Measurements from ENCODE around the gene CTRL. TPM values are rescaled to one million over a fixed set of nuclear protein-coding genes. Genes with fewer than 3 reads are reported as not detected.
"Not testable (repeated sequence)": the region's sequence is repeated elsewhere in the genome, so short reads cannot be mapped to it uniquely, and the experiment has no call there.

The CTRL gene
- total and polyA plus RNA-seq, 3 donors from 2014 or later: 0.36 to 1.7 (median 0.62) TPM

DNA sequence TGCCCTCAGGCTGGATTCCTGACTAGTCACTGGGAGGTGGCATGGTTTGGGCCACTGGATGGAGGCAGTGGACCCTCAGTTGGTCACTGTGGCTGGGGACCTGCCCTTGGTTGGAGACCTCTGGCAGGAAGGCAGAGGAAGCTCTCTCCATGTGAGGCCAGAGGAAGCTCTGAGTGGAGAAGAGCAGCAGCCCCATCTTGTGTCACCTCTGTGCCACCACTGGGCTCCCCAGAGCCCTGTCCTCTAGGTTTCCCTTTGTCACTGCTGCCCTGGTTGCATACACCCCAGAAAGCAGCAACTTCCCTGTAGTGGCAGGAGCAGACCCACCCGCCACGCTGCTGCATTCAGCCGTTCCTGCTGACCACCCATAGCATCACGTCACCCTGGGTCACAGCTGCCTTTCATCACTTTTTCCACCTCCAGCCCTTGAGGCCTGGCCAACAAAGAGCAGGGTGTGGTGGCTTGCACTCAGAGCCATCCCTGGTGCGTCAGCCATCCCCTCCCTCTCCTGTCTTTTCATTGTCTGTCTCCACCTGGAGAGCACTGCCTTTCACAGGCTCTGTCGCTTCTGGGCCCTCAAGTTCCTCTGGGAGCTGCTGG, 11.9 kb downstream of the CTRL start:
- intact Hi-C loops (cut with DNase I; ENCODE audit: low total_unique reads): loop anchor here (10.0 kb wide), 1 partner anchor 125 kb away; no protein-coding TSS in a partner anchor
- TF ChIP-seq CTCF (IDR thresholded peaks at IDR 0.05) (no peak), POLR2A (IDR thresholded peaks at IDR 0.05) (no peak)
- H3K9me3 ChIP-seq: no peaks in the 10 kb centered on the region
- no peak overlapping the region for H3K27ac ChIP-seq
- H3K36me3 ChIP-seq (ENCODE audit: low read depth, missing control alignments): no peaks in the 10 kb centered on the region
- H3K4me3 ChIP-seq: no peak overlapping the region
- DNase-seq: no peak
- WGBS, 2 donors: 83 to 86% methylated on average over 6 of the region's 6 CpGs
- H3K4me1 ChIP-seq: peaks cover 13% of the 10 kb centered on the region
- no peaks in the 10 kb centered on the region for H3K27me3 ChIP-seq

GRCh38 chr16:67917852-67918236, 13.8 kb downstream of the CTRL start:
- H3K4me1 ChIP-seq: peaks cover 13% of the 10 kb centered on the region
- no peak overlapping the region for H3K4me3 ChIP-seq
- DNase-seq: no peak

DNA sequence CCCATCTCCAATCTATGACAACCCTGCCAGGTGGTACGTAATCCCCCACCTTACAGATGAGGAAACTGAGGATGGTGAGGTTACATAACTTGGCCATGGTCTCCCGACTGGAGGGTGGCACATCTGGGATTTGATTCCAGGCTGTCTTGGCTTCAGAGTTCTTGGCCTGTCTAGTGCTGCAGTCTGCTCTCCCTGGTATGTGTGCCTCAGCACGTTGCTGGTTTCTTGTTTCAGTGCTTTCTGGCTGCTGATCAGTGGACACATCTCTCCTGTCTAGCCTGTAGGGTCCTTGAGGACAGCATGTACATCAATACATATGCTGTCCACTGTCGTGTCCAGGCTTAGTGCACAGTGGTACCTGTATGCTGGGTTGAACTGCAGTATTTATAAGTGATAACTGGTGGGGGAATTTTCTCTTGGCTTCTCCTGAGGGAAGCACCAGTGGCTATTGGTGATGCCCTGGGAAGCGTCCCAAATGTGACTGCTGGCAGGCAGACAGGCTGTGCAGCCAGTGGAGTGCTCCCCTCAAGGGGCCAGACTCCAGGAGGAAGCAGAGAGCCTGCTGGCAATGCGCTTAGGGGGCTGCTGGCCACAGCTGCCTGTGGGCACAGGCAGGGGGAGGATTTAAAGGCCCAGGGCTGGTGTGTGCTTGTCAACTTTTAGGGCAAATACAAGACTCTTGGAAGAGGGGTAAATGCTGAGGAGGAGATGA, 14.4 kb downstream of the CTRL start:
- 50 to 58% methylated on average over 5 to 6 of the region's 6 CpGs for WGBS, 2 donors
- H3K4me3 ChIP-seq: no peak overlapping the region
- intact Hi-C loops (cut with DNase I; ENCODE audit: low total_unique reads): loop anchor here (10.0 kb wide), 1 partner anchor 128 kb away; no protein-coding TSS in a partner anchor

More at GRCh38 chr16:67917852-67918236, 13.8 kb downstream of the CTRL start:
- intact Hi-C loops (cut with DNase I; ENCODE audit: low total_unique reads): loop anchor here (10.0 kb wide), 1 partner anchor 127 kb away; no protein-coding TSS in a partner anchor
- TF ChIP-seq POLR2A (IDR thresholded peaks at IDR 0.05) (no peak), CTCF (IDR thresholded peaks at IDR 0.05) (no peak)
- WGBS, 2 donors: 71 to 84% methylated on average over 4 of the region's 4 CpGs
- Histone ChIP-seq H3K9me3 (no peaks in the 10 kb centered on the region), H3K27ac (no peak overlapping the region), H3K27me3 (no peaks in the 10 kb centered on the region), H3K36me3 (ENCODE audit: low read depth, missing control alignments) (no peaks in the 10 kb centered on the region)

DNA sequence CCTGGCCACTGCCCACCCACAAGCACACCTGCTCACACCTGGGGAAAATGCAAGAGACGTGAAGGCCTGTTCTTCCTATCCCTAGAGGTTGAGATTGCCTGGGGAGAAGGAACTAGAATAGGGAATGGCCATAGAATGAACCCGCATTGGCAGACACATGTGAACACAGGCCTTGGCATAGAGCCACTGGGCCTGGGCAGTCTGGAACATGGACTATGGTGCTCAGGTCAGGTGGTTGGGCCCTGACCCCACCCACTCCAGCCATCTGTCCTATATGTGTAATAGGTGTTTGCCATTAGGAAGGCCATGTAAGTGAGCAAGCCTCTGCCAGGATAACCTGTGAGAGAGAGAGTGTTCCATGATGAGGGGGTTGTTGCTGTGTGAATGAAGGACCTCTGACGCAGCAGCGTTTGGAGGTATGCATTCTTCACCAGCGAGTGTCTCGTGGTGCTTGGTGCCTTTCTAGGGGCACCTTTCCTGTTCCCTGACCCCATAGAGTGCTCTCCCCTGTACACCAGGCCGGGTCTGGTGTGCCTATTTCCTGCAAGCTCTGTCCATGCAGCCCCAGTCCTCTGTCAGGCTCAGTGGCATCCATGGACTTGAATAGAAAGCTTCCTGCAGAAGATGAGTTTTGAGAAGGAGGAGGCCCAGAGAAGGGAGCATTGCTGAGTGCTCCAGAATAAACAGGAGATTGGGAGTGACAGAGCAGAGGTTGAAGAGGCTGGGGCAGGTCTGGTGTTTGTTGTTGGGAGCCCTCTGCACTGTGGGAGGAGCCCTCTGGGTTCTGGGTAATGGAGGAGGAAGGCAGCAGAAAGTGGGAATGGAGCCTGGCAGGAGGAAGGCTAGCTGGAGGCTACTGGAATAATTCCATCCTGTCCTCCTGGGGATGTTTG, 15.6 kb downstream of the CTRL start:
- TF ChIP-seq POLR2A (IDR thresholded peaks at IDR 0.05) (no peak), CTCF (IDR thresholded peaks at IDR 0.05) (no peak)
- Histone ChIP-seq H3K27me3 (no peaks in the 10 kb centered on the region), H3K27ac (no peak overlapping the region), H3K9me3 (no peaks in the 10 kb centered on the region), H3K36me3 (ENCODE audit: low read depth, missing control alignments) (no peaks in the 10 kb centered on the region), H3K4me1 (peaks cover 13% of the 10 kb centered on the region), H3K4me3 (no peak overlapping the region)
- DNase-seq: no peak
- intact Hi-C loops (cut with DNase I; ENCODE audit: low total_unique reads): loop anchor here (10.0 kb wide), 1 partner anchor 129 kb away; no protein-coding TSS in a partner anchor
- WGBS, 2 donors: 82 to 84% methylated on average over 7 of the region's 7 CpGs

More for the DNA sequence above, 14.4 kb downstream of the CTRL start:
- H3K4me1 ChIP-seq: peaks cover 13% of the 10 kb centered on the region
- no peaks in the 10 kb centered on the region for H3K27me3 ChIP-seq
- H3K27ac ChIP-seq: no peak overlapping the region
- TF ChIP-seq CTCF (IDR thresholded peaks at IDR 0.05) (no peak), POLR2A (IDR thresholded peaks at IDR 0.05) (no peak)
- H3K36me3 ChIP-seq (ENCODE audit: low read depth, missing control alignments): no peaks in the 10 kb centered on the region
- no peaks in the 10 kb centered on the region for H3K9me3 ChIP-seq
- DNase-seq: no peak

DNA sequence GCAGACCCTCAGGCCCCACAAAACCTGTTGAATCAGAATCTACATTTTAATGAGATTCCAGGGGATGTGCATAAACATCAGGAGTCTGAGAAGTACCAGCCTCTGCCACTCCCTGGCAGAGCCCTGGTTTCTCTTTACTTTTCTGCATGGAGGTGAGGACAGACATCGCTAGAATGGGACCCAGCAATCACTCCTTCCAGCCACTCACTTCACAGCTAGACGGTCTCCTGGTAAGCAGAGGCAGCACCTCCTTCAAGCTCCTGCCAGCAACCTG, 16.2 kb downstream of the CTRL start:
- not testable (repeated sequence) for H3K9me3 ChIP-seq; DNase-seq; H3K36me3 ChIP-seq (ENCODE audit: low read depth, missing control alignments); H3K27ac ChIP-seq; H3K27me3 ChIP-seq; H3K4me3 ChIP-seq
- intact Hi-C loops (cut with DNase I; ENCODE audit: low total_unique reads): loop anchor here (10.0 kb wide), 1 partner anchor 129 kb away; no protein-coding TSS in a partner anchor
- peaks cover 13% of the 10 kb centered on the region for H3K4me1 ChIP-seq
- 80 to 83% methylated on average over 2 of the region's 2 CpGs for WGBS, 2 donors

Measured in testis (tissue), 3 donors.